Aorta (tissue), 5 donors: Measurements from ENCODE around the gene BRWD1. TPM values are rescaled to one million over a fixed set of nuclear protein-coding genes. Genes with fewer than 3 reads are reported as not detected.

Experiments
- ATAC-seq: fragments of 200-7000 bp; cut with Tn5 transposase; one replicate; pipeline ENCODE4 v1.9.1; 2022; ENCODE audit warnings: moderate library complexity; ENCODE audit not compliant: low FRiP score
- DNase-seq, 2 donors: peaks; one replicate each; pipeline ENCODE4 v3.0.0-alpha.2; 2020
- H3K27ac ChIP-seq, 2 donors: one replicate each; pipeline ENCODE4 v1.5.1; 2013; ENCODE audit warnings: low read length in 2 of 2, mild to moderate bottlenecking in 2 of 2, moderate library complexity in 2 of 2, control low read depth in 1 of 2, inconsistent platforms in 1 of 2, low read depth in 1 of 2
- H3K27me3 ChIP-seq, 2 donors: one replicate each; pipeline ENCODE4 v1.6.1; 2013; ENCODE audit warnings: control low read depth in 1 of 2, low read length in 1 of 2, mild to moderate bottlenecking in 1 of 2, moderate library complexity in 1 of 2; ENCODE audit not compliant: insufficient read depth in 2 of 2, control insufficient read depth in 1 of 2
- H3K36me3 ChIP-seq, 2 donors: one replicate each; pipeline ENCODE4 v1.6.1; 2013; ENCODE audit warnings: control low read depth in 1 of 2, low read length in 1 of 2, mild to moderate bottlenecking in 1 of 2; ENCODE audit not compliant: insufficient read depth in 2 of 2, control insufficient read depth in 1 of 2
- H3K4me1 ChIP-seq, 2 donors: one replicate each; pipeline ENCODE4 v1.6.1; 2013; ENCODE audit warnings: low read length in 2 of 2, control low read depth in 1 of 2, mild to moderate bottlenecking in 1 of 2, moderate library complexity in 1 of 2; ENCODE audit not compliant: insufficient read depth in 2 of 2, control insufficient read depth in 1 of 2
- H3K4me3 ChIP-seq, 2 donors: one replicate each; pipeline ENCODE4 v1.5.1; 2013; ENCODE audit warnings: low read length in 2 of 2, control low read depth in 1 of 2, mild to moderate bottlenecking in 1 of 2
- H3K9me3 ChIP-seq: one replicate; pipeline ENCODE4 v1.6.1; 2013; ENCODE audit warnings: mild to moderate bottlenecking, low read length; ENCODE audit not compliant: control insufficient read depth
- WGBS, 2 donors: extraction: QIAGEN DNeasy Blood & Tissue Kit; methylation state at CpG; one replicate each; pipeline ENCODE4 v1.1.7; 2013; 5-methylcytosine and 5-hydroxymethylcytosine counted together
- intact Hi-C, 2 donors: fragments of 100-400 bp; cut with DNase I; formaldehyde crosslinking; loops; one replicate each; pipeline versions ENCODE4 v1.14.2 to v1.15.0; 2022
- polyA plus RNA-seq, 2 donors: library from polyadenylated mRNA; stranded (reverse); fragments of 200-250 nt; gene quantifications; one replicate each; pipeline ENCODE4 v1.2.3, GENCODE V29; 2013
- total RNA-seq, 2 donors: library from RNA; stranded (reverse); fragmentation: NEBNext Ultra II Directional; extraction: Animal tissue kit (Norgen Biotek cat#: 25700); gene quantifications; one replicate each; pipeline ENCODE4 v1.2.1, GENCODE V29; 2021
- donor health status: healthy with polysubstance abuse.
- donor health status: Bipolar disorder and iron deficiency.
- donor health status: DM: no; HTN: no; CAD: no.
- donor health status: DM: no; HTN: no; CAD: no.
- donor health status: DM: yes; HTN: yes; CAD: no.

Gene BRWD1
- total and polyA plus RNA-seq, 4 donors = 10.0 to 68.5 (median 28.4) TPM

DNA sequence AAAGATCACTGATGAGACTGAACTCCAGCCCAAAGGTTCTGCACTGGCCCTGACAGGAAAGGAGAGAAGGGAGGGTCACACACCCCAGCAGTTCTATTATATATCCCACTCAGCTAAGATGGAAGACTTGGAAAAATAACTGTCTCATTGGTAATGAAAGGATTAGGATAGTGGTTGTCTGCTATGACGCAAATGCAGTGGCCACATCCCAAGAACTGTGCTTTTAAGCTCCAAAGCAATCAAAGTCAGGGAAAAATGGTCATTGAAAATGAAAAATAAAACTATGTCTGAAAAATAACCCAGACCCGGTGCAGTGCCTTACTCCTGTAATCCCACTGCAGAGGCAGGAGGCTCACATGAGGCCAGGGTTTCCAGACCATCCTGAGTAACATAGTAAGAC is 161.2 kb downstream of the BRWD1 start:
- Histone ChIP-seq H3K9me3 (no peaks in the 10 kb centered on the region), H3K4me3 (no peak overlapping the region), H3K36me3 (no peaks in the 10 kb centered on the region), H3K4me1 (no peaks in the 10 kb centered on the region), H3K27ac (no peak overlapping the region), H3K27me3 (no peaks in the 10 kb centered on the region)
- no peak for DNase-seq
- ATAC-seq = no peak
- WGBS, 2 donors = 60 to 73% methylated on average over 2 of the region's 2 CpGs
- intact Hi-C loops = no loop called here

DNA sequence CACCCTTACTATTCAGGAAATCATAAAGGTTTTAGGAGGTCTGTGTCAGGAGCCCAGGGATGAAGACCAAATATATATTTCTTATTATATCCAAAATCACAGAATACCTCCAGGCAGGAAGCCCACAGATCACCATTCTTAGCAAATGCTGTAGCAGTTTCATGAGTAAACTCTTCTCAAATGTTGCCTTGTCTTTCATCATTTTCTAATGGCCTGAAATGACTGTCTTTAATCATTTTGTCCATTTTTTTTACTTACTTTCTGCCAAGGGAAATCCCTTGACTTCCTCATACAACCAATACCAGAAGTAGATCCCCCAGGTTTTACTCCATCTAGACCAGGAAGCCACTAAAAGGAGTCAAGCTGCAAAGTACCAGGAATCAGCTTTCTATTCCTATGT is 162.6 kb downstream of the BRWD1 start:
- Histone ChIP-seq H3K27ac (no peak overlapping the region), H3K9me3 (no peaks in the 10 kb centered on the region), H3K36me3 (no peaks in the 10 kb centered on the region), H3K4me3 (no peak overlapping the region), H3K27me3 (no peaks in the 10 kb centered on the region), H3K4me1 (no peaks in the 10 kb centered on the region)
- intact Hi-C loops = no loop called here
- ATAC-seq (no peak), DNase-seq (no peak)

DNA sequence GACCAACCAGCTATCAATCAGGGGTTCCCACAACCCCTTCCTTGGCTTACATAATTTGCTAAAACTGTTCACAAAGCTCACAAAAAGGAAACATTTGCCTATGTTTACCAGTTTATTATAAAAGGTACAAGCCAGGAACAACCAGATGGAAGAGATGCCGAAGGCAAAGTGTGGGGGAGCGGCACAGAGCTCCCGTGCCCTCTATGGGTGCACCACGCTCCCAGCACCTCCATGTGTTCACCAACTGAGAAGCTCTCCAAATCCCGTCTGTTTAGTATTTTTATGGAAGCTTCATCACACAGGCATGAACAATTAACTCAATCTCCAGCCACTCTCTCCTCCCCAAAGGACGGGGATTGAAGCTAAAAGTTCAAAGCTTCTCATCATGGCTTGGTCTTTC is 163.1 kb downstream of the BRWD1 start:
- DNase-seq = no peak
- no peak overlapping the region for H3K4me3 ChIP-seq
- intact Hi-C loops = no loop called here
- no peak overlapping the region for H3K27ac ChIP-seq
- no peaks in the 10 kb centered on the region for H3K27me3 ChIP-seq
- WGBS, 2 donors = 98 to 99% methylated on average over 6 of the region's 6 CpGs
- ATAC-seq = no peak
- no peaks in the 10 kb centered on the region for H3K4me1 ChIP-seq
- no peaks in the 10 kb centered on the region for H3K36me3 ChIP-seq
- no peaks in the 10 kb centered on the region for H3K9me3 ChIP-seq

DNA sequence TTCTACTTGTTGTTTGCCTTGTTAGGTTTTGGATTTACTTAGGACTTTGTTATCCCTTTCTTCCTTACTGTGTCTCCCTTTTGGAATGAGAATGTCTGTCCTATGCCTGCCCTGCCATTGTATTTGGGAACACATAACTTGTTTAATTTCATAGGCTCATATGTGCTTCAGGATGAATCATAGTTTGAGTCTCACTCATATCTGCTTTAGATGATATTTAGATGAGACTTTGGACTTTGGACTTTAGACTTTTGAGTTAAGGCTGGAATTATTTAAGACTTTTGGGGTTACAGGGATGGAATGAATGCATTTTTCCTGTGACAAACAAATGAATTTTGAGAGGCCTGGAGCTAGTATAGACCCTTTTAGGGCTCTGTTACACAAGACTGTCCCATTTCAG is 163.6 kb downstream of the BRWD1 start:
- intact Hi-C loops = no loop called here
- H3K4me1 ChIP-seq = no peaks in the 10 kb centered on the region
- H3K4me3 ChIP-seq = no peak overlapping the region
- H3K27ac ChIP-seq = no peak overlapping the region
- ATAC-seq (no peak), DNase-seq (no peak)
- no peaks in the 10 kb centered on the region for H3K27me3 ChIP-seq
- H3K9me3 ChIP-seq = no peaks in the 10 kb centered on the region
- no peaks in the 10 kb centered on the region for H3K36me3 ChIP-seq

DNA sequence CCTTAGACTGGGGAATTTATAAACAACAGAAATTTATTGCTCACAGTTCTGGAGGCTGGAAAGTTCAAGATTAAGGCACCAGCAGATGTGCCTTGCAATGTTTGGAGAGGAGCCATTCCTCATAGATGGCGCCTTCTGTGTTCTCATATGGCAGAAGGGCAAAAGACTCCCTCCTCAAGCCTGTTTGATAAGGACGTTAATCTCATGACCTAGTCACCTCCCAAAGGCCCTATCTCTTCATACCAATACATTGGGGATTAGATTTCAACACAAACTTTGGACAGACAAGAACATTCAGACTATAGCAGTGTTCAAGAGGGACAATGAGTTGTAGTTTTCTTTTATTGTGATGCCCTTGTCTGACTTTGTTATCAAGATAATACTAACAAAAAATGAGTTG is 164.5 kb downstream of the BRWD1 start:
- Histone ChIP-seq H3K36me3 (no peaks in the 10 kb centered on the region), H3K4me3 (no peak overlapping the region), H3K27me3 (no peaks in the 10 kb centered on the region), H3K9me3 (no peaks in the 10 kb centered on the region), H3K27ac (no peak overlapping the region), H3K4me1 (no peaks in the 10 kb centered on the region)
- DNase-seq (no peak), ATAC-seq (no peak)
- 79% methylated on average over 2 of the region's 2 CpGs for WGBS, 2 donors
- intact Hi-C loops = no loop called here

DNA sequence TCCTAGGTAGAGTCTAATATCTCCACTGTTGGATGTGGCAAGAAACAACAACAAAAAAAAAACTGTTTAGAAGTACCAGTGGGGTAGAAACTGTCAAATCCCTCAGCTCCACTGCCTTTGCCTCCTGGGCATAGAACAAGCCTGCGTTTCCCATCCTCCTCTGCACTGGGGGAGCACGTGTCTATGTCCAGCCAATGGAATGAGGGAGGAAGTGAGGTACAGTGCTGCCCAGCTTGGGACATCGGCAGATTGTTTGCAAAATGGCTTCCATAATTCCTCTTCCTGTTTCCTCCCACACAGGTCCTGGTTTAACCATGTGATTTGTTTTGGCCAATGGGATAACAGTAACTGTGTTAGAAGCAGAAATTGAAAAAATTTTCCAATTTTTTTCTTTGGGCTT is 169.2 kb downstream of the BRWD1 start:
- Histone ChIP-seq H3K27me3 (no peaks in the 10 kb centered on the region), H3K9me3 (no peaks in the 10 kb centered on the region), H3K36me3 (no peaks in the 10 kb centered on the region), H3K4me1 (no peaks in the 10 kb centered on the region), H3K27ac (no peak overlapping the region), H3K4me3 (no peak overlapping the region)
- intact Hi-C loops = no loop called here
- ATAC-seq = no peak
- DNase-seq = no peak
- WGBS, 2 donors = 91% methylated on average over 3 of the region's 3 CpGs

DNA sequence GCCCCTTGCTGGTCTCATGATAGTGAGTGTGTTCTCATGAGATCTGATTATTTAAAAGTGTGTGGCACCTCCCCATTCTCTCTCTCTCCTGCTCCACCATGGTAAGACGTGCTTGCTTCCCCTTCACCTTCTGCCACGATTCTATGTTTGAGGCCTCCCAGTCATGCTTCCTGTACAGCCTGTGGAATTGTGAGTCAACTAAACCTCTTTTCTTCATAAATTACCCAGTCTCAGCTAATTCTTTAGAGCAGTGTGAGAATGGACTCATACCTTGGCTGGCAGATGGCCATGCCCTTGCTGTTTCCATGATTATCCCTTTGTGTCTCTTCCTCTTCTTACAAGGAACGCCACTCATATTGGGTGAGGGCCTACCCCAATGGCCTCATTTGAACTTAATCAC is 170.5 kb downstream of the BRWD1 start:
- Histone ChIP-seq H3K27ac (no peak overlapping the region), H3K9me3 (no peaks in the 10 kb centered on the region), H3K36me3 (no peaks in the 10 kb centered on the region), H3K4me1 (no peaks in the 10 kb centered on the region), H3K27me3 (no peaks in the 10 kb centered on the region), H3K4me3 (no peak overlapping the region)
- intact Hi-C loops = no loop called here
- ATAC-seq (no peak), DNase-seq (no peak)
- 90 to 97% methylated on average over 3 of the region's 3 CpGs for WGBS, 2 donors

DNA sequence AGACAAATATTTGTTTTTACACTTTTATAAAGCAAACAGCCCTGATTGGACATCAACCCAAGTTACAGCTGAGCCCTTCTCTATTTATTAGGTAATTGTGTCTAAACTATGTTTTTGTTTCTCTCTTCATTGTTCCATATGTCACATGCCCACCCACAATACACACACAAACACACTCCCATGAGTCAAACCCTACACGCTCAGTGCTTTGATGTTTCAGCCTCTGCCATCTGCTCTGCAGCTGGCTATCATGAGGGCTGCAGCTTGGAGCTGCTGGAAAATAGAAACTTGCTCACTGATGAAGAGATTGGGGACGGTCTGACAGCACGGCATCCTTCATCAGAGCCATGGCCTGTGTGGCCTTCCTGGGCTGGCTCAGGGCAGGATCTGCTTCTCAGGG is 171.9 kb downstream of the BRWD1 start:
- Histone ChIP-seq H3K4me3 (no peak overlapping the region), H3K36me3 (no peaks in the 10 kb centered on the region), H3K9me3 (no peaks in the 10 kb centered on the region), H3K27me3 (no peaks in the 10 kb centered on the region), H3K27ac (no peak overlapping the region), H3K4me1 (no peaks in the 10 kb centered on the region)
- no peak for DNase-seq
- intact Hi-C loops = no loop called here
- no peak for ATAC-seq
- 91 to 92% methylated on average over 3 of the region's 3 CpGs for WGBS, 2 donors

DNA sequence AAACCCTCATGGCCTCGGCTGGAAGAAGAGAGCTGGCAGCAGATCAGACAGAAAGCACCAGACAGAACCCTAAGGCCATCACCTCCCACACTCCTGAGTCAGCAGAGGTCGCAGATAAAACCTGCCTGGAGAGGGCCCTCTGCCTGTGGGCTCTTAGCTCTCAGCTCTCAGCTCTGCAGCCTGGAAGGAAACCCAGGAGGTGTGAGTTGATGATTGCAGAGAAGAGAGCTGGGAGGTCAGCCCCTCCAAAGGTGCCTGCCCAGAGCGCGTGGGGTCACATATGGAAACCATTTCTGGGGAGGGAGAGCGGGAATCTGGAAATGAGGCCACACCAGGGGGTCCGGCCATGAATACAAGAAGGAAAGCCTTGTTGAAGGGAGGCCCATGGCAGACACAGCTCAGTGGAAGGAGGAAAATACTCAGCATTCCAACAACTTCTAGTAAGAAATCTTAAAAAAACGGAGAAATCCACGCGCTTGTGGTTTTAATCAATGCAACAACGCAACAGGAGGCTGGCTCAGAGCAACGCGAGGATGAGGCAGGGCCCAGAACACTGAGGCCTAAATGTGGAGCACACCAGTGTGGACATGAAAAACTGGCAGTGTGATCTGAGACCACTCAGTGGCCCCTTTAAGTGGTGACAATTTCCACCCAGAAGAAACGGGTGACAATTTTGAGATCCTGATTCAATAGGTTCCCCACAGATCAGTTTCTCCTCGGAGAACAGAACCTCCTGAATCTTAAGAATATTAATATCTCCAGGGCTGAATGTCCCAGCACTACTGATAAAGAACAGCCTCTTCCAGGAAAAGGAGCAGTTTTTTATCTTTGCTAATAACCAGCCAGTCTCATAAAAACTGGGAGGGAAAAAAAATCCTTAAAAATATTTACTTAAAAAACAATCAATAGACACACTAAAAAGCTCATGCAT is 175.9 kb downstream of the BRWD1 start:
- Histone ChIP-seq H3K4me1 (no peaks in the 10 kb centered on the region), H3K27ac (no peak overlapping the region), H3K9me3 (no peaks in the 10 kb centered on the region), H3K36me3 (no peaks in the 10 kb centered on the region), H3K4me3 (no peak overlapping the region), H3K27me3 (no peaks in the 10 kb centered on the region)
- ATAC-seq (peak; percentile 41), DNase-seq (no peak)
- intact Hi-C loops = loop anchor here (5.0 to 10.0 kb wide), 2 partner anchors 405 to 633 kb away; no protein-coding TSS in a partner anchor
- WGBS, 2 donors = 77 to 79% methylated on average over 14 of the region's 14 CpGs
